CD4-positive, alpha-beta T cell treated with Interleukin-17A for 1 hour (primary cell): ENCODE measurements around the gene AMPD2.
A peak's percentile ranks its signal among the peaks of the same experiment; 100 is the strongest.

Experiments
- DNase-seq: peaks from one replicate; pipeline ENCODE4 v3.0.0-alpha.2; 2020

Gene AMPD2

GRCh38 chr1:109617291-109617801, 2.3 kb upstream of the AMPD2 start:
- DNase-seq: peak; percentile 44

DNA sequence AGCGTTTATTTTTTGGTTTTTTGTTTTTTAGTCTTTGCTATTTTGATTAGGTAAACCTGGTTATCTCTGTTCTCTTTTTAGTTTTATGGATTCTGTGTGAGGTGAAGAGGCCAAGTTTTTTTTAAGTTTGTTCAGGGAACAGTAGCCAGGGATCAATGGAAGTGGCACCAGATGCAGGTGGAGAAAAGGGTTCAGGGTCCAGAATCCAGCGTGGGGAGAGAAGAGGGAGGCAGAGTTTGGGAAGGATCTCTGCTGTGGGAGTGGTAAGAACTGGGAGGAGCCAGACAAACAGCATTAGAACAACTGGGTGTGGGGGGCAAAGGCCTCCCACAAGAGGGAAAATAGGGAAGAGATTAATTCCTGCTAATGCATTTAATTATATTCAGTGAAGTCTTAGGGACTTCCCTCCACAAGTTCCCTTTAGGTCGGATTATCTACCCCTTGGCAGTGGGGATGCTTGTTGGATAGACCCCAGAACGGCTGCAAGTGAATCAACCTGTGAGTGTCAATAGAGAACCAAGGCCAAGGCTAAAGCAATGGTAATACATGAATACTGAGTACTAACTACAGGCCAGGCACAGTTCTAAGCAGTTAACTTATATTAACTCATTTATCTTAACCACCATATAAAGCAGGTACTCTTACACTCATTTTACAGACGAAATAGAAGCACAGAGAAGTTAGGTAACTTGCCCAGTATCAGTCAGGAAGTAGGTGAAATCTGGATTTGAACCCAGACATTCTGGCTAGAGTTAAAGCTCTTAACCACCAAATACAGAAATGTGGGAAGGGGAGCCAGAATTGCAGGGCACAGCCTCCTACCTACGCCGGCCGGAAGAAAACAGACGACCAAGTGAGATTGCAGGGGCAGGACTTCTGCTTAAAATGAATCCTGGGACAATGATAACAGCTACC, 719 bp upstream of the AMPD2 start:
- no peak for DNase-seq

GRCh38 chr1:109620401-109620791, 759 bp downstream of the AMPD2 start:
- DNase-seq: no peak

DNA sequence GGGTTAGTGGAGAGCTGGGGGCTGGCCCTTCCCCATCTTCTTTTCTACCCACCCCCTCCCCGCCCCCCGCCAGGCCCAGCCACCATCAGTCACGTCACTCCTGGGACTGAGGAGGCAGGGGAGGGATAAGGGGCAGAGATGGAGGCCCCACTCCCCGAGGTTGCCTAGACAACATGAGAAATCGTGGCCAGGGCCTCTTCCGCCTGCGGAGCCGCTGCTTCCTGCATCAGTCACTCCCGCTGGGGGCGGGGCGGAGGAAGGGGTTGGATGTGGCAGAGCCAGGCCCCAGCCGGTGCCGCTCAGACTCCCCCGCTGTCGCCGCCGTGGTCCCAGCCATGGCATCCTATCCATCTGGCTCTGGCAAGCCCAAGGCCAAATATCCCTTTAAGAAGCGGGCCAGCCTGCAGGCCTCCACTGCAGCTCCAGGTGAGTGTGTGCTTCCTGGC, 1.2 kb downstream of the AMPD2 start:
- peak; percentile 97 for DNase-seq

DNA sequence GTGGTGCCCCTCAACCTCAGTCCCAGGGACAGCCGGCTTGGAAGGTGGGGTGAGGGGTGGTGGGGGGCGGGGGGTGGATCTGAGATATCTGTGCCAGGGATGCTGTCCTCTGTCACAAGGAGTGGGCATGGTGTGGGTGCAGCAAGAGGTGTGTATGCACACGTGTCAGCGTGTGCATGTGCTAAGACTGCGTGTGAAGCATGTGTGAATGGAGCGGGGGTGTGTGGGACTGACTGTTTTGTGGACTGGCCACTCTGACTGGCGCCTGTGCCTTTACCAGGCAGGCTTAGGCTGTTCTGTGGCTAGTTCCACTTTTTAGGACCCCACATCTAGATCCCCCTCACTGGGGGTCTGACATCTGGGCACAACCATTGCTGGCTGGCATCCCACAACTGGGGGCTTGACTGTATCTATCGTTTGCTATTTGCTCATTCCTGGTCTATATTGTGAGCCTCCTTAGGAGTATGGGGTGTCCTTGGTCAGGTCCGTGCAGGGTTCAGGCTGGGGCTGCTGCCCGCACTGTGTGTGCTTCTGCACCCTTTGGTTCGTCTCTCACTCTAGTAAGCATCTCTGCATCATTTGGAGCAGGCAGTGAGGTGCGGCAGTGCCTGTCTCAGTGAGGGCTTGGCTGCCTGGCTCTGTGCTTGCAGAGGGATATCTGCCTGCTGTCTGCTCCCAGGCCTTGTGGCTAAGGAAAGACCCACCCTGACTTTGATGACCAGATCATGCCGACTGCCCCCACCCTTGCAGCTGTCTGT, 1.9 kb downstream of the AMPD2 start:
- DNase-seq: no peak

DNA sequence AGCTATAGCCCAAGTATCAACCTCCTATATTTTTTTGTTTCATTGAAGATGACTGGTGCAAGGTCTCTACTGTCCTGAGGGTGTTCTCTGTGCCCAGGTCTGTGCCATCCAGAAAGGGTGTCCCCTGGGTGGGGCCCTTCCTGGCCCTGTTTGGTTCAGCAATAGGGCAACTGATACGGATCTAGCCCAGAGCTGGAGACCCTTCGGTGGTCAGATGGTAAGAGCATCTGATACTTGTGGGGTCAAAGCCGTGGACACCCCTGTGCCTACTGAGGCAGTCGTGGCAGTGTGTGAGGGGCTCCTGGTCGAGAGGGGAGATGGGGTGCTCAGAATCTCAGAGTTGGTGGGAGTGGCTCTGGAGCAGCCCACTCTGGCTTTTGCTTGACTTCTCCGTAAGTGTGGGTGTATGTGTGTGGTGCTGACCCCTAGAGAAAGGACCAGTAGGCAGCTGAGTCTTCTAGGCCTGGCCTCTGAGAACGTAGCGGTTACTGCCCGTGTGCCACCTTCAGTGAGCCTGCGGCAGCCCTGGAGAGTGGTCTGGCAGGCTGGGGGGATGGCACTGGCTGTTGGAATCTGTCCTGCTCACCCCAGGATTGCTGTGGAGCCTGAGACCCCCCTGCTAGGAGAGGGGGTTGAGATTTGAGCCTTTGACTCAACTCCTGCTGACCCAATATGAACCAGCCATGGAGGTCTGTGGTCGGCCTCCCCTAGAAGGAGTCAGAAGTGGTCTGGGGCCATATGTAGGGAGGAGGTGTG, 2.7 kb downstream of the AMPD2 start:
- no peak for DNase-seq

DNA sequence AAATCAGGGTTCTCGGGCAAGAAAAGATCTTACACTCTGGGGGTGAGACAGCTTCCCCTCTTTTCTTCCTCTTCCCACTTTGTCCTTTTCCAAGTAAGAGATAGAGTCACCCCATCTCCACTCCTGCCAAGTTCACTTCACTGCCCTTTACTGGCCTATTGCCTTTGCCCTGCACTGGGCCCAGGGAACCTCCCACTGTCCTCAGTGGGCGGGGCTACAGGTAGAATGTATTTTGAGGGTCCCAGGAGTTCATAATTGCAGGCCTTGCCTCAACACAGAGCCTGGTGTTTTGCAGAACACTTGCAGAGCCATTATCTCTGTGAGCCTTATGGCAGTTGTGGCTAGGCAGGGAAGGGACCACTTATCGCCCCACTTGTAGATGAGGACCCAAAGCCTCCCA, 3.3 kb downstream of the AMPD2 start:
- no peak for DNase-seq

DNA sequence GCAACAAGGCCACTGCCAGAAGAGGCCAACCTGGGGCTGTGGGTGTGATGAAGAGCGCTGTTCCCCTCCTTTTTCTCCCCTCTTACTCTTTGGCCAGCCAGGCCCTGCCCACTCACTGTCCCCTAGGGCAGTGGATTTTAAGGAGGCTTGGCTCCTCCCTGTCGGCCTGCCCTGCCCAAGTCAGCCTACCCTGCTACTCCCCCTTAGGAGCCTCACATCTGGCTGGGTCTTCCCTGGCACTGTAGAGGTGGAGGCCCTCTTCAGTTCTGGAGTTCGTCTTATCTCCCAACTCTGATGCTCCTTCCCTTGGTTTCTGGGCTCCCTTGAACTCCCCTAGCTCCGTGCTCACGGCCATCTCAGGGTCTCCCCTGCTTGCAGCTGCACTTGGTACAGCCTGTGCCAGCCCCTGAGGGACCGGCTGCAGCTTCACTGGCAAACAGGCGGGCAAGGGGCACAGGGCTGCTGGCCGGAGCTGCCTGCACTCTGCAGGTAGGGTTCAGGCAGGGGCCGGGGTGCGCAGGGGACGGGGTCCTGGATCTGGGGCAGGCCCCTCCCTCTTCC, 4.0 kb downstream of the AMPD2 start:
- no peak for DNase-seq

- peak; percentile 26 for DNase-seq
Measured at GRCh38 chr1:109624201-109625010, 4.8 kb downstream of the AMPD2 start.

GRCh38 chr1:109625176-109625575, 5.5 kb downstream of the AMPD2 start:
- DNase-seq: no peak

DNA sequence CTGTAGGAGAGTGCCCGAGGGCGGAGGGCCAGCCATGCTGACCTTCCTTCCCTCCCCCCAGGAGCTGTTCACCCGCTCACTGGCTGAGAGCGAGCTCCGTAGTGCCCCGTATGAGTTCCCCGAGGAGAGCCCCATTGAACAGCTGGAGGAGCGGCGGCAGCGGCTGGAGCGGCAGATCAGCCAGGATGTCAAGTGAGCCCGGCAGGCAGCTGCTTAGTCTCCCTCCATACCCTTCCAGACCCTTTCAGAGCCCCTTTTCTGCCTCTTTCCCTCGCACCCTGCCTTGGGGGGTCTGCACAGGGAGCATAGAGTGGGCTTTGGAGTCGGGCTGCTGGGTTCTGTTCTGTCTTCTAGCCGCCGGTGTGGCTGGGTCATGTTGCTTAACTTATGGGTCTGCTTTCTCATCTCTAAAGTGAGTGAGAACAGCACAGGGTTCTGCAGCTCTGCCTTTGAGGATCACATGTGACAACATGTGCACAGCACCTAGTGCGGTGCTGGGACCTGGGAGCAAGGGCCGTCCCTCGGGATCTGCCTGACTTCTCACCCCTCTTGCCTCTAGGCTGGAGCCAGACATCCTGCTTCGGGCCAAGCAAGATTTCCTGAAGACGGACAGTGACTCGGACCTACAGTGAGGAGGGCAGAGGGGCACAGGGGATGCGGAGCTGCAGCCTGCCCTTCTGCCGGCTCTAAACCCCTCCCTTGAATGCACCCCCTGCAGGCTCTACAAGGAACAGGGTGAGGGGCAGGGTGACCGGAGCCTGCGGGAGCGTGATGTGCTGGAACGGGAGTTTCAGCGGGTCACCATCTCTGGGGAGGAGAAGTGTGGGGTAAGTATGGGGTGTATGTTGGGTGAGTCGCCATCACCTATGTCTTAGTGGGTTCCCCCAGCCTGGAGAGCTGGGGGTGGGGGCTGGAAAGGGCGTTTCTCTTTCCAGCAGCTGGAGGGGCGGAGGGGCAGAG, 6.2 kb downstream of the AMPD2 start:
- no peak for DNase-seq

DNA sequence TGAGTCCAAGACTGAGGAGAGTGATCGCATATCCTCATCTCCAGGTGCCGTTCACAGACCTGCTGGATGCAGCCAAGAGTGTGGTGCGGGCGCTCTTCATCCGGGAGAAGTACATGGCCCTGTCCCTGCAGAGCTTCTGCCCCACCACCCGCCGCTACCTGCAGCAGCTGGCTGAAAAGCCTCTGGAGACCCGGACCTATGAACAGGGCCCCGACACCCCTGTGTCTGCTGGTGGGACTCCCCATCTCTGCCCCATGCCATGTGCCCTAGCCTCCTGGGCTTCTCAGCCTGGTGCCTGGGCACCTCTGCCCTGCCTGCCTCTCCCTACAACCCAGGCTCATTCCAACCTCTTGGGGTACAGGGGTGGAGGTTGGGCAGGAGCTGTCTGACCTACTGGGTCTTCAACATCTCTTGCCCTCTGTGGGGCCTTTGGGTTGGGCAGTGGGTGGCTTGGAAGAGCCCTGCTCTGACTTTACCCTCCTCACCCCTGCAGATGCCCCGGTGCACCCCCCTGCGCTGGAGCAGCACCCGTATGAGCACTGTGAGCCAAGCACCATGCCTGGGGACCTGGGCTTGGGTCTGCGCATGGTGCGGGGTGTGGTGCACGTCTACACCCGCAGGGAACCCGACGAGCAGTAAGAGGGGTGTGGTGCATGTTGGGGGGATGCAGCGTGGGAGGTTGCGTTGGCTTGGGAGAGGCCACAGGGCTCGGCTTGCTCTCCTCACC, 7.2 kb downstream of the AMPD2 start:
- DNase-seq: no peak

- no peak for DNase-seq
Measured at GRCh38 chr1:109627692-109628399, 8.2 kb downstream of the AMPD2 start.

GRCh38 chr1:109628540-109629321, 9.1 kb downstream of the AMPD2 start:
- DNase-seq: no peak

- no peak for DNase-seq
Measured at GRCh38 chr1:109629372-109630030, 9.9 kb downstream of the AMPD2 start.

- no peak for DNase-seq
Measured at GRCh38 chr1:109630081-109630897, 10.7 kb downstream of the AMPD2 start.
